SH-SY5Y (cell line): ENCODE measurements around the gene AMMECR1.

ENCODE experiments used
- GATA2 ChIP-seq: IDR thresholded peaks from 2 replicates; pipeline ENCODE4 v1.6.1; 2011; ENCODE audit warnings: mild to moderate bottlenecking, low read depth, low read length
- GATA3 ChIP-seq: IDR thresholded peaks from 2 replicates; pipeline ENCODE4 v1.6.1; 2011; ENCODE audit warnings: low read depth, mild to moderate bottlenecking, low read length, moderate library complexity

DNA sequence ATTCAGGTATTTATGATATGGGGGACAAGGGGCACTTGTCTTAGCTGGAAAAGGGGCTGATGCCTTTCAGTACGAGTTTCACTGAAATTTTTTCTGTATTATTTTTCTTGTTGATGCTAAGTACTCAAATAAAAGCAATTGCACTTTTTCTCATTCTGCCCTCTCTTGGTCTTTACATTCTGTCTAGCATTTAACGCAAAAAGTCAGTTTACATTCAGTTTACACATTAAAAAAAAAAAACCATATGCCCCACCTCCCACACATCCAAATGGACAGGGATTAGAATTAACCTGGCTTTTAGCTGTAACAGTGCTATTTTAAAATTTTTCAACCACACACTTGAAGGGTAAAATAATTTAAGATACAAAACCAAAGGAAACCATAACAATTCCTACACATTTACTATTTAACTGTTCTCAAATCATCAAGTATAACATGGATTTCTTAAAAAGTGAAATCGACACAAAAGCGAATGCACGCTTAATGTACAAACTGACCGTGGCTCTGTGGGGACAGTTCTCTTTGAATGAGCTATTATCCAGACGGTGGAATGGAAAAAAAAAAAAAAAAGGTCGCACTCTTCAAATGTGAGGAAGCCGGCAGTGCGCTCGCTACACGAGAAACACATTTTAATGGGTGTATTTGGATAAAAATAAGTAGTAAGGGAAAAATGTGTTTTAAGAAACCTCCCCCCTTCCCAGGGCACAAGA, 1.4 kb downstream of the AMMECR1 start:
- TF ChIP-seq GATA2, result no peak
- no peak for TF ChIP-seq GATA3
